Dermis microvascular lymphatic vessel endothelial cell (primary cell): ENCODE results near the gene ZSCAN9. TPM values are rescaled to one million over a fixed set of nuclear protein-coding genes. Genes with fewer than 3 reads are reported as not detected.

Source experiments
- DNase-seq, 2 donors: peaks; one replicate each; pipeline versions ENCODE4 v3.0.0 to v3.0.0-alpha.2; 2010; ENCODE audit warnings: low read depth in 2 of 2
- total RNA-seq: library from RNA; depleted of rRNA; stranded (reverse); fragments of >200 nt; gene quantifications from 2 replicates; pipeline ENCODE4 v1.2.1, GENCODE V29; 2014

Gene ZSCAN9
- total RNA-seq, 1 donor from 2014 or later, result 6.5 TPM

GRCh38 chr6:28220257-28221133 lies 4.6 kb upstream of the ZSCAN9 start:
- DNase-seq, result no peak

- no peak for DNase-seq
These were observed 682 bp upstream of the ZSCAN9 start for GRCh38 chr6:28224131-28225055.

- DNase-seq, result no peak
These were observed 1.4 kb downstream of the ZSCAN9 start for GRCh38 chr6:28226460-28226859.

GRCh38 chr6:28232785-28233184 lies 7.7 kb downstream of the ZSCAN9 start:
- no peak for DNase-seq

GRCh38 chr6:28235912-28236452 lies 10.9 kb downstream of the ZSCAN9 start:
- DNase-seq, result no peak

GRCh38 chr6:28239636-28240035 lies 14.6 kb downstream of the ZSCAN9 start:
- no peak for DNase-seq

- no peak for DNase-seq
These were observed 15.4 kb downstream of the ZSCAN9 start for GRCh38 chr6:28240471-28240870.

GRCh38 chr6:28243946-28244345 lies 18.9 kb downstream of the ZSCAN9 start:
- no peak for DNase-seq

- no peak for DNase-seq
These were observed 20.3 kb downstream of the ZSCAN9 start for GRCh38 chr6:28245206-28245941.

GRCh38 chr6:28248916-28249315 lies 23.8 kb downstream of the ZSCAN9 start:
- no peak for DNase-seq

- no peak for DNase-seq
These were observed 25.7 kb downstream of the ZSCAN9 start for GRCh38 chr6:28250747-28251146.

- DNase-seq, result peak in 1 of 2 donors; percentile 25
These were observed 26.6 kb downstream of the ZSCAN9 start for GRCh38 chr6:28251661-28252008.

- peak; percentile 67 to 86 for DNase-seq
These were observed 27.2 kb downstream of the ZSCAN9 start, which contains the start of gene ZKSCAN4 for GRCh38 chr6:28252009-28252975. TSS of gene ZKSCAN4 (minus strand) at chr6:28252269. CDS start at chr6:28251980, 289 bp downstream.

GRCh38 chr6:28254121-28254519 lies 29.0 kb downstream of the ZSCAN9 start:
- DNase-seq, result no peak

GRCh38 chr6:28257042-28257441 lies 32.0 kb downstream of the ZSCAN9 start:
- DNase-seq, result no peak

GRCh38 chr6:28258877-28259777 lies 34.1 kb downstream of the ZSCAN9 start, which contains the start of gene NKAPL:
TSS of gene NKAPL (plus strand) at chr6:28259297. CDS start at chr6:28259372, 75 bp downstream.
- DNase-seq, result peak; percentile 51 to 63

- no peak for DNase-seq
These were observed 38.8 kb downstream of the ZSCAN9 start for GRCh38 chr6:28263922-28264321.

- no peak for DNase-seq
These were observed 39.8 kb downstream of the ZSCAN9 start for GRCh38 chr6:28264834-28265401.

GRCh38 chr6:28266563-28266961 lies 41.5 kb downstream of the ZSCAN9 start:
- DNase-seq, result no peak
